ENCODE measurements around the gene TMEM179. TPM values are rescaled to one million over a fixed set of nuclear protein-coding genes. Genes with fewer than 3 reads are reported as not detected.

The TMEM179 gene
- total RNA-seq, 1 experiment from 2014 or later, result 11.4 TPM

GRCh38 chr14:104578321-104578720, 26.3 kb downstream of the TMEM179 start:
- H3K27me3 ChIP-seq (ENCODE audit: insufficient read depth, low read length), result no peaks in the 10 kb centered on the region
- H3K27me3 Mint-ChIP-seq (ENCODE audit: low read depth), result no peaks in the 10 kb centered on the region; the same call in 1 of the 2 replicates

More at GRCh38 chr14:104578321-104578720, 26.3 kb downstream of the TMEM179 start:
- H3K4me1 ChIP-seq (ENCODE audit: insufficient read depth, low read length), result no peaks in the 10 kb centered on the region
- no peak overlapping the region for H4K91ac ChIP-seq (ENCODE audit: insufficient read length, low read depth, low read length)
- H3K23me2 ChIP-seq (ENCODE audit: insufficient read length, low read depth, low read length, poor library complexity, severe bottlenecking), result no peaks in the 10 kb centered on the region
- H3K23ac ChIP-seq (ENCODE audit: insufficient read length, low read depth, low read length), result no peak overlapping the region
- Mint-ChIP-seq H3K4me3 (no peak overlapping the region), H3K4me1 (peaks cover 0 to 7% of the 10 kb centered on the region in 2 experiments; a peak in 2 of 4 replicates), H3K36me3 (ENCODE audit: insufficient read depth in 1 of 3, low read depth in 3 of 3) (no peaks in the 10 kb centered on the region), H3K9me3 (no peaks in the 10 kb centered on the region), H3K27ac (no peak overlapping the region)
- no peak overlapping the region for H3K9ac ChIP-seq (ENCODE audit: extremely low read depth, insufficient read length, low read length)
- no peak overlapping the region for H2BK12ac ChIP-seq (ENCODE audit: insufficient read length, low read depth, low read length)
- H4K5ac ChIP-seq (ENCODE audit: insufficient read length, low read depth, low read length), result no peak overlapping the region
- H3K4ac ChIP-seq (ENCODE audit: low read depth, low read length), result no peak overlapping the region
- TF ChIP-seq CTCF (conservative IDR thresholded peaks at IDR 0.05), result no peak
- H3T11ph ChIP-seq (ENCODE audit: low read length), result no peak overlapping the region
- H3K14ac ChIP-seq (ENCODE audit: insufficient read depth, low read length), result no peak overlapping the region
- no peak overlapping the region for H2BK120ac ChIP-seq (ENCODE audit: low read depth, low read length, poor library complexity, severe bottlenecking)
- H3K79me1 ChIP-seq (ENCODE audit: insufficient read depth, low read depth, low read length, poor library complexity, severe bottlenecking), result no peaks in the 10 kb centered on the region
- no peak overlapping the region for H3K18ac ChIP-seq (ENCODE audit: insufficient read length, low read depth, low read length)
- no peaks in the 10 kb centered on the region for H3K9me3 ChIP-seq (ENCODE audit: control insufficient read depth, low read depth, low read length)
- no peak overlapping the region for H2AK5ac ChIP-seq (ENCODE audit: insufficient read length, low read length)
- no peak overlapping the region for H2BK5ac ChIP-seq (ENCODE audit: insufficient read length, low read length)
- H3K4me2 ChIP-seq (ENCODE audit: insufficient read depth, insufficient read length, low read length), result no peak overlapping the region
- H4K8ac ChIP-seq (replicated peaks; ENCODE audit: insufficient read length, low read depth, low read length), result no peak overlapping the region
- H2BK15ac ChIP-seq (ENCODE audit: low read depth, low read length), result no peak overlapping the region
- no peak for DNase-seq
- H3K56ac ChIP-seq (ENCODE audit: insufficient read length, low read depth, low read length), result no peak overlapping the region
- no peaks in the 10 kb centered on the region for H3K79me2 ChIP-seq (ENCODE audit: insufficient read depth, low read length)
- no peak overlapping the region for H3K27ac ChIP-seq (ENCODE audit: insufficient read length, low read depth, low read length)
- no peak overlapping the region for H2AFZ ChIP-seq (ENCODE audit: low read length)
- no CpG with 5 or more reads among the region's 11 CpGs for WGBS (ENCODE audit: extremely low coverage, insufficient read length, low lambda C conversion rate)
- H4K20me1 ChIP-seq (ENCODE audit: control insufficient read depth, insufficient read depth, insufficient read length), result no peaks in the 10 kb centered on the region
- H2BK20ac ChIP-seq (ENCODE audit: low read depth, low read length, poor library complexity, severe bottlenecking), result no peak overlapping the region

All from H9 (cell line).